Fibroblast of skin of right biceps (primary cell): ENCODE measurements around the gene SMIM24.

Experiments
- DNase-seq: peaks from one replicate; pipeline ENCODE4 v3.0.0-alpha.2; 2013

Gene SMIM24

GRCh38 chr19:3470500-3471128 is 9.7 kb downstream of the SMIM24 start:
- no peak for DNase-seq

DNA sequence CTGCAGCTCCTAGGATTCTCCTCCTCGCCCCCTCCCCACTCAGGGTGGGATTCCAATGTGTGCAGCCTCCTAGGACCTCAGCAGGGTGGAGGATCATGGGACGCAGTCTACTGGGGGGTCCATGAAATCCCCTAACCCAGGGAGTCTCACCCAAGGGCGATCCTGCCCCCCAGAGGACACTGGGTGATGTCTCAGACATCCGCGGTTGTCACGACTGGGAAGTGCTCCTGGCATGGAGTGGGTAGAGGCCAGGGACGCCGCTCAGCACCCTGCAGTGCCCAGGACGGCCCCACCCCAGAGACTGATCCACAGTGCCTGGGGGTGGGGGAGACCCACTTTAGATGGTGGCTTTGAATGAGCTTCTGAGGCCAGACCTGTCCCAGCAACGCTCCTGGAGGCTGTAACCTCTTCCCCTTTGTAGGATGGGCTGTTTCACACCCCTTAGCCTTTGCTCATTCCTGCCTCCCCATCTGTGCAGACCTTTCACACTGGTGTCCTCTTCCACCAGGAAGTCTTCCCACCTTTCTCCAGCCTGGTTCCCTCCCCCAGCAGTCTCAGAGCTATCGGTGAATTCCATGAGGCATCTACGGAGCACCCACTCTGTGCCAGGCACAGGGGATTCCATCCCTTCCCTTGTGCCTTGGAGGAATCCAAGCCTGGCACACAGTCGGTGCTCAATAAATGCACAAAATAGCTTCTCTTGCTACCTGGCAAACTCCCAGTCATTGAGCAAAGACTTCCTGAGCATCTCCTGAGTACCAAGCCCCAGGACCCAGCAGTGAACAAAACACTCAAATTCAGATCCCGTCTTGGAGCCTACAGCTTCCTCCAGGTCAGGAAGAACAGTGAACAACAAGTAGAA is 10.5 kb downstream of the SMIM24 start:
- no peak for DNase-seq

- no peak for DNase-seq
Measured at GRCh38 chr19:3468211-3468610, 12.1 kb downstream of the SMIM24 start.

- DNase-seq, result no peak
Measured at GRCh38 chr19:3467437-3468198, 12.7 kb downstream of the SMIM24 start.

DNA sequence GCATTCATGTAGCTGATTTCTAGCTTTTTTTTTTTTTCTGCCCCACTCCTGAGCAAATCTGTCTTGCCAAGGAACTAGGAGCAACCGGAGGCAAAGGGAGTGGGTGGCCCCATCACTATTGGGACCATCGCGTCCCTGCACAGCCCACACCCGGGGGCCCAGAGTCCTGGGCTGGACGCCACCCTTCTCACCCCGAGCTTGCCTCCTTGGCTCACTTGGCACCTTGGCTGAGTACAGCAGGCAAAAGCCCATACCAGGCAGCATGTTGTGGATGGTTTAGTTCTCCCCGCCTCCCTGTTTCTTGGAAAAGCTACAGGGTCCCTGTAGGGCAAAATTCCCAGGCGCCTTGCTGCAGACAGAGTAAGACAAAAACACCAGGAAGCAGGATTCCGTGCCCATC is 13.7 kb downstream of the SMIM24 start:
- no peak for DNase-seq

GRCh38 chr19:3465552-3465951 is 14.8 kb downstream of the SMIM24 start:
- no peak for DNase-seq

DNA sequence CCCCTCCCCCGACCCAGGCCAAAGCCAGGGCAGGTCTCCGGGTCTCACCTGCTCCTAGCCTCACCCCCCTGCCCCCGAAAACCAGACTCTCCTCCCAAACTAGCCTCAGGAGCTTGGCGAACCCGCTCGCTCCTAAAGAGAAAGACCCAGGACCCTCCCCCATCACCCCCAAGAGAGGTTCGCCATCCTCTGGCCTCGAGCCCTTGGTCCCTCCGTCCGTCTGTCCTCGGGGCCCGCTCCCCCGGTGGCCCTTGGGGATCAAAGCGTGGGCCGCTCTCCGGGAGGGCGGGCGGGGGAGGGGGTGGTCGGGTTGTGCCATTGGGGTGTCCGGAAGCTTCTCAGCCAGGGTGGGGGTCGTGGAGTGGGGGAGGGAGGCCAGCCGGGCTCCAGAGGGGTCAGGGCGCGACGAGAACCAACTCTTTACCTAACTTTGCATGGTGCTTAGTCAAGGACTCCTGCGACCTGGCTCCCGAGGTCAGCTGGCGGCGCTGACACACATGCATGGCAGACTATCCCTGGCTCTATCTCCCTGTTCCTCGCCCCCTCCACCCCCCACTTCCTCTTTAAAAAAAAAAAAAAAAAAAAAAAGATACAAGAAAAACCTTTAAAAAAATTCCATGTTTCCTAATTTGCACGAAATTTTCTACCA is 15.6 kb downstream of the SMIM24 start:
- peak; percentile 36 for DNase-seq

- no peak for DNase-seq
Measured at GRCh38 chr19:3463714-3464586, 16.4 kb downstream of the SMIM24 start.

GRCh38 chr19:3462991-3463713 is 17.2 kb downstream of the SMIM24 start:
- DNase-seq, result no peak

DNA sequence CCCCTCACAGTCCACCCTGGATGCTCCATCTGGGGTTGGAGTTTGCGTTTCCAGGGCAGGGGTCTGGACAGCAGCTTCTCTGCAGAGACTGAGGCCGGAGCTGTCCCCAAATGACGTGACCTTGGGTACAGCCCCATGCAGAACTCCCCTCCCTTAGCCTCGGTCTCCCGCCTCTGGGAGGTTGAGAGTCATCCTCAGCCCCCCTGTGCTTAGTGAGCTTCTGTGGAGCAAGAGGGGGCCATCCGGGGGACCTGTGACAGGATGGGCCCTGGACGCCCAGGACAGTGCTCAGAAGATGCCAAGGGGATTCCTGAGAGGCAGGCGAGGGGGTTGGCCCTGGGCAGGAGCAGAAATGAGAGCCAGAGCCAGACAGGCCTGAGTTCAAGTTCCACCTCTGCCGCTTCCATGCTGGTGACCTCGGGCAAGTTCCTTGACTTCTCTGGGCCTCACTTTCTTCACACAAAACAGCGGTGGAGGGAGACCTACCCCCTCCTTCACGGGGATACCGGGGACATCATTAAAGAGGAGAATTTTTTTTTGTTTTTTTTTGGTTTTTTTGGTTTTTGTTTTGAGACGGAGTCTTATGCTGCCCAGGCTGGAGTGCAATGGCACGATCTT is 20.3 kb downstream of the SMIM24 start:
- DNase-seq, result no peak

DNA sequence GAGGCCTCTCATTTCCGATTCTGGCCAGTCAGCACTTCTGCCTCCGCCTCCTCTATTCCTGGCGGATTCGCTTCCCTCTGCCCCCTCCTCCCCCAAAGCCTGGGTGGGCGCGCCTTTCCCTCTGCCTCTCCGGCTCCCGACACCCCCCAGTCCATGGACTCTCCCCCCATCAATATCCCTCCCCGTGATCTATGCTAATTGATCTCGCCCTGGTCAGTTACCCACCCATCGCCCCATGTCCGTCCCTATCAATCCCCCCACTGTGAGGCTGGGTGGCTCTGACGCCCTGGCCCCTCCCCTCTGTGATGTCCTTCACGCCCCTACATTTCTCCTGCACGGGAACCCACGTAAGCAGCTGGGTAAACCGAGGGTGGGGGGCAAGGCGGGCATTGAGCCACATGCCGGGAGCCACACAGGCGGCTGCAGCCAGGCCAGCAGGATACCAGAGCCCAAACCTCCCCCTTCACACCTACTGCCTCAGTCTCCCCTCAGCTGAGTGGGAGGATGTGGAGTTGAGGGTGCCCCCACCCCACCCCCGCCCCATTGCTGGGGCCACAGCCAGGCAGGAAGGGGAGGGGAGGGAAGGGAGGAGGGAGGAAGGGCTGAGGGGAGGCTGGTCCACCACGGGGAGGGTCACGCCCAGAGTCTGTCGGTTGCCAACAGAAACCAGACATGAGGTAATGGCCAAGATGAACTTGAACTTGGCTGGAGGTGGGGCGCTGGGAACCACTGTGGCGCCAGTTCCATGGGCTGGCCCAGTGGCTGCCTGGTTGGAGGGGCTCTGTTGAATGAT is 21.0 kb downstream of the SMIM24 start:
- DNase-seq, result peak; percentile 90

DNA sequence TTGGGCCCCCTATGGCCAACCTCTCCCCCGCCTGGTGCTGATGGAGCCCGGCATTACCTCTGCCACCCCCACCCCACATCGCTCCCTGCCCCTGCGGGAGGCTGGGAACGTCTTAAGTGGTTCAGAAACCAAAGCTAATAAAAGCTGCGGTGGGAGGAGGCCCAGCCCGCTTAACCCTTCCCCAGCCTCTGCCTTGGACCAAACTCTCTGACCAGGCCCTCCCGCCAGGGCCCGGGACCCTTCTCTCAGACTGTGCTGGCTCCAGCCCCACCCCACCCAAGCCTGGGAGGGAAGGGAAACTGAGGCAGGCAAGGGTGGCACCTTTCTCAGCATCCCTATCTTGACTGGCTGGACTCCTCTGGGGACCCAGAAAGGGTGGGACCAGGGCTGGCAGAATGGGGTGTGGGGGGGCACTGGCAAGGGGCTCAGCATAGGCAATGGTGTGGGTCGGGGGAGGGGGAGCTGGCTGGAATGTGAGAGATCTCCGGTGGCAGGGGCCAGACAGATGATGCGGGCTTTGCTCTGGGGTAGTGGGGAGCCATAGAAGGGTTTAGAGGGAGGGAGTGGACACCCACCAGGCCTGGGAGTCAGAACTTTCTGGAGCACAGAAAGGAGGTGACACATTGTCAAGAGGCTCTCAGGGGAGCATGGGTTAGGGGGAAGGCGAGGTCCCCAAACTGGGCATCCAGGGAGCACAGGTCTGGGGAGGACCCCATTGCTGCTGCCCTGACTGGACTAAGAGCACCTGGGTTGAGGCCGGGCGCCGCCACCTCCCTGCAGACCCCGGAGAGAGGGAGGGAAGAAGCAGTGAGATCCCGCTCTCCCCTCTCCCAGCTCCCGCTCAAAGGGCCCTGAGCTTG is 21.9 kb downstream of the SMIM24 start:
- DNase-seq, result peak; percentile 69

GRCh38 chr19:3457528-3458228 is 22.6 kb downstream of the SMIM24 start:
- DNase-seq, result peak; percentile 41

- DNase-seq, result no peak
Measured at GRCh38 chr19:3456925-3457527, 23.3 kb downstream of the SMIM24 start.

- DNase-seq, result no peak
Measured at GRCh38 chr19:3455960-3456601, 24.2 kb downstream of the SMIM24 start.

DNA sequence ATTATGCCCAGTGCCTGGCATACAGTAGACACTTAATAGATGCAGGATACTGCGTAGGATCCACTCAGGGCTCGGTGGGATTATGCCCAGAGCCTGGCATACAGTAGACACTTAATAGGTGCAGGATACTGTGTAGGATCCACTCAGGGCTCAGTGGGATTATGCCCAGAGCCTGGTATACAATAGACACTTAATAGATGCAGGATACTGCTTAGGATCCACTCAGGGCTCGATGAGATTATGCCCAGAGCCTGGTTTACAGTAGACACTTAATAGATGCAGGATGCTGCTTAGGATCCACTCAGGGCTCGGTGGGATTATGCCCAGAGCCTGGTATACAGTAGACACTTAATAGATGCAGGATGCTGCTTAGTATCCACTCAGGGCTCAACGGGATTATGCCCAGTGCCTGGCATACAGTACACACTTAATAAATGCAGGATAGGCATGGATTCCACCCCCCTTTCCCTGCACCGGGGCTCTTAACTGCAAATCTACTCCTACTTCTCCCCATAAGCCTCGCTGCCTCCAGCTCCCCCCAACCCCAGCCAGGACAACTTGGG is 24.9 kb downstream of the SMIM24 start:
- DNase-seq, result no peak
